ENCODE data around the gene CARD16. TPM values are rescaled to one million over a fixed set of nuclear protein-coding genes. Genes with fewer than 3 reads are reported as not detected.

The CARD16 gene
- total and polyA plus RNA-seq, 9 of the 15 experiments (the other 6 are each of a cell fraction or from before 2014, with no cell fraction given): 0.31 TPM; not detected in 8

DNA sequence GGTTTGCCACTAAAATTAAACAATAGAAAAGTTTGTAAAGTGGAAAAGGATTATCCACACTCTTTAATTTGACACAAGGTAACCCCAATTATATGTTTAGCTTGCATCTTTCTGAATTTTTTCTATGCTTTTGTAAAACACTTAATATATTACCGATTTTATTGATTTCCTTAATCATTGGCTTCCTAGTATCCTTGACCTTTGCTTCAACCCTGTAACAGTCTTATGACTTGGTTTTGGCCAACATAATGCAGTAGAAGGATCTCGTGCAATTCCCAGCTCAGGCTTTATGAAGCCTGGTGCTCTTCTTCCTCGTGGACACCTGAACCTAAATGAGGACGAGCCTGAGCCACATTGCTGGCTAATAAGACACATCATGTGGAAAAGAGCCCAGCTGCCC lies 53.1 kb downstream of the CARD16 start:
- no peaks in the 10 kb centered on the region for H3K4me1 ChIP-seq (replicated peaks in 1 of 2; ENCODE audit: control insufficient read depth in 2 of 2, insufficient read depth in 2 of 2, low read length in 2 of 2)
- H4K20me1 ChIP-seq (replicated peaks; ENCODE audit: control insufficient read depth, insufficient read depth, low read length): no peaks in the 10 kb centered on the region
- WGBS (ENCODE audit: insufficient coverage, low coverage, missing lambda C conversion rate): 1% methylated on average over 4 of the region's 4 CpGs
- H3K79me2 ChIP-seq (ENCODE audit: control insufficient read depth, insufficient read depth, low read length): no peaks in the 10 kb centered on the region
- no peak overlapping the region for H3K4me2 ChIP-seq (ENCODE audit: insufficient read depth, low read length)
- no peak overlapping the region for H3K27ac ChIP-seq (ENCODE audit: extremely low read depth, low read depth, low read length)
- no peaks in the 10 kb centered on the region for H3K36me3 ChIP-seq (ENCODE audit: control insufficient read depth, insufficient read depth, low read length)
- POLR2A ChIA-PET: no interaction called here
- TF ChIP-seq ZFX (CRISPR knock-in tag; IDR thresholded peaks at IDR 0.05) (no peak), ASH1L (IDR thresholded peaks at IDR 0.05; ENCODE audit: borderline replicate concordance, low read depth, partially characterized antibody) (no peak), KLF13 (tag; IDR thresholded peaks at IDR 0.05; ENCODE audit: borderline replicate concordance, low read depth) (no peak), SAP30 (IDR thresholded peaks at IDR 0.05; ENCODE audit: borderline replicate concordance, insufficient read depth, low read depth, low read length, poor library complexity, severe bottlenecking) (no peak), NELFE (IDR thresholded peaks at IDR 0.05; ENCODE audit: insufficient read depth, insufficient read length) (no peak), IFI16 (CRISPR knock-in tag; IDR thresholded peaks at IDR 0.05) (no peak), ZNF174 (CRISPR knock-in tag; IDR thresholded peaks at IDR 0.05) (no peak), BHLHE40 (IDR thresholded peaks at IDR 0.05; ENCODE audit: low read length) (no peak), EZH2 (IDR thresholded peaks at IDR 0.05; ENCODE audit: borderline replicate concordance, low read depth, low read length) (no peak), ZKSCAN3 (CRISPR knock-in tag; IDR thresholded peaks at IDR 0.05) (no peak), ZNF12 (CRISPR knock-in tag; IDR thresholded peaks at IDR 0.05) (no peak), SREBF1 (IDR thresholded peaks at IDR 0.05; ENCODE audit: borderline replicate concordance, low read depth, low read length) (no peak), ARHGAP35 (IDR thresholded peaks at IDR 0.05; ENCODE audit: partially characterized antibody) (no peak), RB1 (IDR thresholded peaks at IDR 0.05; ENCODE audit: low read depth) (no peak)
- TF ChIP-seq, protein P1, sequence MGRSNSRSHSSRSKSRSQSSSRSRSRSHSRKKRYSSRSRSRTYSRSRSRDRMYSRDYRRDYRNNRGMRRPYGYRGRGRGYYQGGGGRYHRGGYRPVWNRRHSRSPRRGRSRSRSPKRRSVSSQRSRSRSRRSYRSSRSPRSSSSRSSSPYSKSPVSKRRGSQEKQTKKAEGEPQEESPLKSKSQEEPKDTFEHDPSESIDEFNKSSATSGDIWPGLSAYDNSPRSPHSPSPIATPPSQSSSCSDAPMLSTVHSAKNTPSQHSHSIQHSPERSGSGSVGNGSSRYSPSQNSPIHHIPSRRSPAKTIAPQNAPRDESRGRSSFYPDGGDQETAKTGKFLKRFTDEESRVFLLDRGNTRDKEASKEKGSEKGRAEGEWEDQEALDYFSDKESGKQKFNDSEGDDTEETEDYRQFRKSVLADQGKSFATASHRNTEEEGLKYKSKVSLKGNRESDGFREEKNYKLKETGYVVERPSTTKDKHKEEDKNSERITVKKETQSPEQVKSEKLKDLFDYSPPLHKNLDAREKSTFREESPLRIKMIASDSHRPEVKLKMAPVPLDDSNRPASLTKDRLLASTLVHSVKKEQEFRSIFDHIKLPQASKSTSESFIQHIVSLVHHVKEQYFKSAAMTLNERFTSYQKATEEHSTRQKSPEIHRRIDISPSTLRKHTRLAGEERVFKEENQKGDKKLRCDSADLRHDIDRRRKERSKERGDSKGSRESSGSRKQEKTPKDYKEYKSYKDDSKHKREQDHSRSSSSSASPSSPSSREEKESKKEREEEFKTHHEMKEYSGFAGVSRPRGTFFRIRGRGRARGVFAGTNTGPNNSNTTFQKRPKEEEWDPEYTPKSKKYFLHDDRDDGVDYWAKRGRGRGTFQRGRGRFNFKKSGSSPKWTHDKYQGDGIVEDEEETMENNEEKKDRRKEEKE (IDR thresholded peaks at IDR 0.05; ENCODE audit: borderline replicate concordance in 1 of 2, control insufficient read depth in 1 of 2, low read depth in 2 of 2, low read length in 1 of 2): no peak
- no peak for FAIRE-seq
- BruUV-seq (replicated peaks): no TSS peak
- H3K4me3 ChIP-seq: no peak overlapping the region
- no peaks in the 10 kb centered on the region for H3K9me1 ChIP-seq (ENCODE audit: control insufficient read depth, insufficient read depth, low read length)
- DNase-seq (ENCODE audit: extremely low read depth in 1 of 4, low spot score in 3 of 4): no peak
- in situ Hi-C loops (cut with MboI): no loop called here
- H3K27me3 ChIP-seq (ENCODE audit: control insufficient read depth in 2 of 2, insufficient read depth in 2 of 2, low read length in 2 of 2): no peaks in the 10 kb centered on the region
- no peak overlapping the region for H2AFZ ChIP-seq (ENCODE audit: low read depth, low read length)
- intact Hi-C loops (cut with micrococcal nuclease): no loop called here
- no peaks in the 10 kb centered on the region for H3K9me3 ChIP-seq (replicated peaks; ENCODE audit: control insufficient read depth, insufficient read depth, low read depth, low read length)
- CTCF ChIA-PET (ENCODE audit: low intra/inter-chr PET ratio): no interaction called here
- H3K9ac ChIP-seq (ENCODE audit: insufficient read depth in 1 of 2, low read depth in 2 of 2, low read length in 2 of 2): no peak overlapping the region
- no peak for ATAC-seq
